A673 (cell line): Measurements from ENCODE around the gene TP53I11. TPM values are rescaled to one million over a fixed set of nuclear protein-coding genes. Genes with fewer than 3 reads are reported as not detected.

Experiments used
- BruUV-seq: library from RNA; stranded (reverse); fragments of 400-500 nt; replicated peaks from 2 replicates; lab custom pipeline; 2021; lab: Mats Ljungman, UMichigan
- CTCF ChIA-PET: fragments of 300-600 bp; sonication (Branson Sonifier 250); formaldehyde crosslinking; loops from one replicate; lab custom pipeline; 2022; ENCODE audit warnings: antibody characterized with exemption; lab: Charles Lee
- POLR2A ChIA-PET: fragments of 300-600 bp; sonication (Branson Sonifier 250); formaldehyde crosslinking; loops from one replicate; lab custom pipeline; 2022; ENCODE audit warnings: antibody characterized with exemption; ENCODE audit not compliant: low non-redundant PET; lab: Charles Lee
- DNase-seq: peaks from one replicate; pipeline ENCODE4 v3.0.0-alpha.2; 2015; ENCODE audit warnings: low spot score
- H3K27ac ChIP-seq: fragments of 200-600 bp; sonication (generic); 2 replicates; pipeline ENCODE4 v1.5.1; 2016; ENCODE audit warnings: mixed run types, low read depth, mild to moderate bottlenecking, mixed read lengths, antibody characterized with exemption, low read length; ENCODE audit not compliant: poor library complexity, severe bottlenecking
- H3K27me3 ChIP-seq: fragments of 200-600 bp; sonication (generic); replicated peaks from 2 replicates; pipeline ENCODE4 v1.6.1; 2017; ENCODE audit warnings: mixed run types, low read depth, mild to moderate bottlenecking, mixed read lengths, antibody characterized with exemption, low read length; ENCODE audit not compliant: insufficient read depth, poor library complexity
- H3K36me3 ChIP-seq: fragments of 200-600 bp; sonication (generic); 2 replicates; pipeline ENCODE4 v1.6.1; 2016; ENCODE audit warnings: mixed run types, mild to moderate bottlenecking, mixed read lengths, antibody characterized with exemption, low read length; ENCODE audit not compliant: insufficient read depth, poor library complexity, severe bottlenecking
- H3K4me1 ChIP-seq: fragments of 200-600 bp; sonication (generic); 2 replicates; pipeline ENCODE4 v1.6.1; 2017; ENCODE audit warnings: mixed run types, mild to moderate bottlenecking, mixed read lengths, antibody characterized with exemption, low read length; ENCODE audit not compliant: insufficient read depth, poor library complexity, severe bottlenecking
- H3K4me3 ChIP-seq: fragments of 200-600 bp; sonication (generic); 2 replicates; pipeline ENCODE4 v1.5.1; 2016; ENCODE audit warnings: low read depth, mixed run types, mild to moderate bottlenecking, mixed read lengths, low read length; ENCODE audit not compliant: poor library complexity, severe bottlenecking
- H3K9me3 ChIP-seq: fragments of 200-600 bp; sonication (generic); 2 replicates; pipeline ENCODE4 v1.6.1; 2016; ENCODE audit warnings: mixed run types, low read depth, mild to moderate bottlenecking, mixed read lengths, antibody characterized with exemption, low read length; ENCODE audit not compliant: poor library complexity, severe bottlenecking
- EZH2 ChIP-seq: fragments of 200-600 bp; sonication (generic); IDR thresholded peaks from 2 replicates; pipeline ENCODE4 v1.6.1; 2017; ENCODE audit warnings: borderline replicate concordance, low read depth, mild to moderate bottlenecking, mixed read lengths, antibody characterized with exemption, low read length; ENCODE audit not compliant: poor library complexity, severe bottlenecking
- intact Hi-C: fragments of 100-400 bp; cut with micrococcal nuclease; formaldehyde crosslinking; loops from one replicate; pipeline ENCODE4 v1.10.0; 2022; ENCODE audit not compliant: unreplicated experiment
- total RNA-seq: library from RNA; stranded (reverse); gene quantifications from 2 replicates; pipeline ENCODE4 v1.2.3, GENCODE V29; 2021
- TF ChIP-seq, protein P1 (sequence below): fragments of 300-800, 200-600 bp; sonication (generic); conservative IDR thresholded peaks from 2 replicates; pipeline ENCODE4 v1.5.1; 2017; ENCODE audit warnings: low read depth, mild to moderate bottlenecking, antibody characterized with exemption, low read length, moderate library complexity, mixed read lengths

The TP53I11 gene
- total RNA-seq, 1 experiment from 2014 or later: 52.0 TPM

DNA sequence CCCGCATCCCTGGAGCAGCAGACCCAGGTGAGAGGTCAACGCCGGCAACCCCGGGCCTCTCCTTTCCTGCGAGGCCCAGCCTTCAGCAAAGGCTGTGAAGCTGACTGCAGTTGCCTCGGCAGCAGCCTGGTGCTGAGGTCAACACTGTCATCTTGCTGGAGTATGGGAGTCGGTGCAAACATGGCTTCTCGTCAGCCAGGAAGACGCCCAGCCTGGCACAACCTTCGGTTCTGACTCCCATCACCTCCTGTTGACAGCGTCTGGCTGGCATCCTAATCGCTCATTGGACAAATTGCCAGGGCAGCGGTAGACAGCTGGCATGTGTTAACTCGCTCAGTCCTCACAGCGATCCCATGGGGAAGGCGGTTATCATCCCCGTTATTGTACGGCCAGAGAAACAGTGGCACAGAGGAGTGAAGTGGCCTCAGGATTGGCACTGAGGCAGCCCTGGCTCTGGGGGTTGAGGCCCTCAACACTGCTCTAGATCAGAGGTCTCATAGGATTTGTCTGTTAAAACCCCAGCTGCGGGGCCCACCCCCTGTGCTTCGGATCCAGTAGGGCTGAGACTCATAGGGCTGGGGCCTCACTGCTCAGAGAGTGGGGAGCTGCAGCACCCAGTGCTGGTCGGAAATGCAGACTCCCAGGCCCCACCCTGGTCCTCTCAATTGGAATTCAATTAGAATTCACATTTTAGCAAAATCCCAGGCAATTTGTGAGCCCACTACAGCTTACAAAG, 39.3 kb upstream of the TP53I11 start:
- no TSS peak for BruUV-seq
- TF ChIP-seq, protein P1, sequence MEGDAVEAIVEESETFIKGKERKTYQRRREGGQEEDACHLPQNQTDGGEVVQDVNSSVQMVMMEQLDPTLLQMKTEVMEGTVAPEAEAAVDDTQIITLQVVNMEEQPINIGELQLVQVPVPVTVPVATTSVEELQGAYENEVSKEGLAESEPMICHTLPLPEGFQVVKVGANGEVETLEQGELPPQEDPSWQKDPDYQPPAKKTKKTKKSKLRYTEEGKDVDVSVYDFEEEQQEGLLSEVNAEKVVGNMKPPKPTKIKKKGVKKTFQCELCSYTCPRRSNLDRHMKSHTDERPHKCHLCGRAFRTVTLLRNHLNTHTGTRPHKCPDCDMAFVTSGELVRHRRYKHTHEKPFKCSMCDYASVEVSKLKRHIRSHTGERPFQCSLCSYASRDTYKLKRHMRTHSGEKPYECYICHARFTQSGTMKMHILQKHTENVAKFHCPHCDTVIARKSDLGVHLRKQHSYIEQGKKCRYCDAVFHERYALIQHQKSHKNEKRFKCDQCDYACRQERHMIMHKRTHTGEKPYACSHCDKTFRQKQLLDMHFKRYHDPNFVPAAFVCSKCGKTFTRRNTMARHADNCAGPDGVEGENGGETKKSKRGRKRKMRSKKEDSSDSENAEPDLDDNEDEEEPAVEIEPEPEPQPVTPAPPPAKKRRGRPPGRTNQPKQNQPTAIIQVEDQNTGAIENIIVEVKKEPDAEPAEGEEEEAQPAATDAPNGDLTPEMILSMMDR: no peak
- no peak for TF ChIP-seq EZH2
- H3K4me3 ChIP-seq: no peak overlapping the region
- no peaks in the 10 kb centered on the region for H3K4me1 ChIP-seq
- peaks cover 16% of the 10 kb centered on the region for H3K27me3 ChIP-seq
- H3K9me3 ChIP-seq: no peaks in the 10 kb centered on the region
- no peaks in the 10 kb centered on the region for H3K36me3 ChIP-seq
- intact Hi-C loops: no loop called here
- ChIA-PET CTCF (no interaction called here), POLR2A (interaction anchor here (0.5 kb wide), 1 partner anchor 795 kb away, joined by 9 read pairs; no protein-coding TSS in a partner anchor)
- no peak overlapping the region for H3K27ac ChIP-seq
- peak; percentile 50 for DNase-seq

DNA sequence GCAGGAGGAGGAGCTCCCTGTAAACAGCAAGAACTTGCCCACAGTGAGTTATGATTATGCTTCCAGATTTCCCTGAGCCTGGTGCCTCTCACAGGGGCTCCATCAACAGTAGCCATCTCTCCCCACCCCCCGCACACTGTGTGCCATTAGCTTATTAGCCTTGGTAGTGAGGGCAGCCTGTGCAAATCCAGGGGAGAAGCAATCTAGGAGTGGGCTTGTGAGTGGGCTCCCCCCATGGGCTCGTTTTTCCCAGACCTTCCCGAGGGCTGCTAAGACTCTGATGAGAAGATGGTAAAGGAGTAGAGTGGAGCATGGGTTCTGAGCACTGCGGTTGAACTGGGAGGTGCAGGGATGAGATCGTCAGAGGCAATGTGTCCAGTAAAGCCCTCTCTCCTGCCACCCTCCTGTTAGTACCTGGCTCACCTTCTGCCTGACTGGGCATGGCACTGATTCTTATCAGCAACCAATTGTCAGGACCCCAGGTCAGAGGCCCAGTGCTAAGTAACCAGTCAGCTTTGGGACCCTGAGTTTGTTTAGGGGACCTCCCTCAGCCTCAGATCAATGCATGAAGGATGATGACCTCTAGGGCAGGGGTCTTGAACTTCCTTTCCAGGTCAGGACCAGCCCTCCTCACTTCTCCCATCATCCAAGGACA, 38.4 kb upstream of the TP53I11 start:
- Histone ChIP-seq H3K36me3 (no peaks in the 10 kb centered on the region), H3K27me3 (peaks cover 16% of the 10 kb centered on the region), H3K4me3 (no peak overlapping the region), H3K9me3 (no peaks in the 10 kb centered on the region), H3K27ac (no peak overlapping the region), H3K4me1 (no peaks in the 10 kb centered on the region)
- POLR2A ChIA-PET: no interaction called here
- intact Hi-C loops: no loop called here
- no peak for DNase-seq
- TF ChIP-seq, protein P1: no peak
- TF ChIP-seq EZH2: no peak
- no TSS peak for BruUV-seq
- CTCF ChIA-PET: interaction anchor here (0.5 to 0.6 kb wide), 2 partner anchors 41 to 54 kb away, joined by 3 to 4 read pairs; no protein-coding TSS in a partner anchor

DNA sequence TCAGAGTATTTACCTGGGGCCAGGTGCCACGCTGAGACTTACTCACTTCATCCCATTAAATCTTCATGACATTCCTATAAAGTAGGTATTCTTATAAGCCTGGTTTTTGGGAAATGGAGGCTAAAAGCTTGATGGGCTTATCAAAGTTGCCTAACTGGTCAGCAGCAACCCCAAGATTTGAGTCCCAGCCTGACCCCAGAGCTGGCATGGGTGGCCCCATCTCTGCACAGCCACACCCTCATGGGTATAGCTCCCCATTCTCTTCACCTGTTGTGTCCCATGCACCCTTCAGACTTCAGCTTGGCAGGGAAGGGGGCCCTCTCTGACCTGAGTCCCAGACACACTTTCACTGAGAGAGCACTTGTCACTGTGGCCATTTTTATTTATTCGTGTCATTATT, 37.4 kb upstream of the TP53I11 start:
- BruUV-seq: no TSS peak
- Histone ChIP-seq H3K36me3 (no peaks in the 10 kb centered on the region), H3K27ac (no peak overlapping the region), H3K4me1 (no peaks in the 10 kb centered on the region), H3K4me3 (no peak overlapping the region), H3K27me3 (peaks cover 8% of the 10 kb centered on the region), H3K9me3 (no peaks in the 10 kb centered on the region)
- TF ChIP-seq, protein P1: no peak
- no peak for TF ChIP-seq EZH2
- ChIA-PET POLR2A (no interaction called here), CTCF (no interaction called here)
- DNase-seq: no peak
- intact Hi-C loops: no loop called here
